Ureter (tissue), 1 donor: ENCODE measurements around the gene CD3D. TPM values are rescaled to one million over a fixed set of nuclear protein-coding genes. Genes with fewer than 3 reads are reported as not detected.

Experiments
- DNase-seq: peaks from one replicate; pipeline ENCODE4 v3.0.0-alpha.2; 2020; ENCODE audit warnings: low spot score
- total RNA-seq: library from RNA; stranded (reverse); gene quantifications from one replicate; pipeline ENCODE4 v1.2.4, GENCODE V29; 2023
- donor health status: DM: yes; HTN: yes; CAD: no.

The CD3D gene
- 10.4 TPM for total RNA-seq

DNA sequence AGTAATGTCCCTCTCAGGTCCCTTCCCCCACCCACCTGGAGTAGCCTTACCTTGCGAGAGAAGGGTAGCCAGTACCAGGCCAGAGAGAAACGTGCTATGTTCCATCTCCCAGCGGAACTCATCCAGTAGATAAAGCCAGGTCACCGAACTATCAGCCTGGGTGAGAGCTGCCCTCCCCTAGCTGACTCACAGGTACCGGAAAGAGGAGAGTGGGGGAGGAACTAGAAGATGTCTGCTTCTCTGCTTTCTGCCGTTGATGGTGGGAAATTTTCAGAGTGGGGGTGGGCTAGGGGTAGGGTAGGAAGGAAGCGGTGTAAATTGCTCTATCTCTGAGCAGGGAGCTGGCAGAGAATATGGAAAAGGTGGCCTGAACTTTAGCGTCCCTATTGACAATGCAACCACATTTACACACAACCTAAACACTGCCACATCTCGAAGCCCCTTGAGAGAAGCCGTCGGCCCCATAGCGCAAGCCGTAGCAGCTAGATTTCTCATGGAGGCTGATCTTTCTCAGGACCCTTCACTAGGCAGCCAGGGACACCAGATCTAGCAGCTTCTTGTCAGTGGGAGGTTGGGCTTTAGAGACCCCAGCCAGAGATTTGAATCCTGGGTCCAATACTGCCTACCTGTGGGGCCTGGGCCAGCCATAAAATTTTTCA lies at the start of gene CD3D:
TSS of gene CD3D (minus strand) at position 203 of the 659 bp plus-strand sequence. CDS start at position 105, 98 bp downstream.
- DNase-seq: no peak

- no peak for DNase-seq
Observed at GRCh38 chr11:118383657-118384056, 41.2 kb upstream of the CD3D start.

- no peak for DNase-seq
Observed at GRCh38 chr11:118382954-118383353, 40.4 kb upstream of the CD3D start.

GRCh38 chr11:118380571-118380970 lies 38.1 kb upstream of the CD3D start:
- no peak for DNase-seq

GRCh38 chr11:118379497-118379896 lies 37.0 kb upstream of the CD3D start:
- no peak for DNase-seq

- DNase-seq: no peak
Observed at GRCh38 chr11:118375978-118376377, 33.5 kb upstream of the CD3D start.

- DNase-seq: no peak
Observed at GRCh38 chr11:118374729-118375128, 32.2 kb upstream of the CD3D start.

GRCh38 chr11:118373871-118374270 lies 31.4 kb upstream of the CD3D start:
- no peak for DNase-seq

GRCh38 chr11:118373263-118373662 lies 30.8 kb upstream of the CD3D start:
- DNase-seq: no peak

DNA sequence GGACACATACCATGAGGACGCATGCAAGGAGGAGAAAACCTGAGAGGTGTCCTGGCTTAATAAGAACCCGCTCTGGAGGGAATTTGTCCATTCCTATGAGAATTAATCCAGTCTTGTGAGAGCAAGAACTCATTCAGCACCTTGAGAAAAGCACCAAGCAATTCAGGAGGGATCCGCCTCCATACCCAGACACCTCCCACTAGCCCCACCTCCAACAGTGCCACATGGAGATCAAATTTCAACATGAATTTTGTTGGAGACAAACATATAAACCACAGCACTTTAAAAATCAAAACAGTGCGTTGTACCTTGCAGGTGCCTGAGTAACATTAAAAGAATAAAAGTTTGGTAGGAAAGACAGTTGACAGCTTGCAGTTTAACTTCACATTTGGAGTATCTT lies 28.3 kb upstream of the CD3D start:
- DNase-seq: no peak

DNA sequence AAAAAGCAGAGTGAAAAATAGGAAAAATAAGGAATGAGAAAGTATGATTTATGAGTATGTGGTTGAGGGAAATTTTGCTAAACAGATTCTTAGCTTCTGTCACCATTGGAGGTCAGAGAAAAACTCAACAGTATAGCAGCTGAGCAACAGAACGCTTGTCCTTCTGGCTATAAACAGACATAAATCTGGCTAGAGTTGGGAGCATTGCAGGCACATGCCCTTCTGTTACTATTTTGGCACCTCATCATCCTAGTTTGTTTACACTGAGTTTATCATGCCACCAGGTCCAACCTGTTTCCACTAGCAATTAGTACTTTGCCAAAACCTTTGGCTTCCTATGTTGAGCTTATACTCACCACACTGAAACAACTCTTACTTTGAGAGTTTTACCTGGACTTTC lies 23.8 kb upstream of the CD3D start:
- no peak for DNase-seq

DNA sequence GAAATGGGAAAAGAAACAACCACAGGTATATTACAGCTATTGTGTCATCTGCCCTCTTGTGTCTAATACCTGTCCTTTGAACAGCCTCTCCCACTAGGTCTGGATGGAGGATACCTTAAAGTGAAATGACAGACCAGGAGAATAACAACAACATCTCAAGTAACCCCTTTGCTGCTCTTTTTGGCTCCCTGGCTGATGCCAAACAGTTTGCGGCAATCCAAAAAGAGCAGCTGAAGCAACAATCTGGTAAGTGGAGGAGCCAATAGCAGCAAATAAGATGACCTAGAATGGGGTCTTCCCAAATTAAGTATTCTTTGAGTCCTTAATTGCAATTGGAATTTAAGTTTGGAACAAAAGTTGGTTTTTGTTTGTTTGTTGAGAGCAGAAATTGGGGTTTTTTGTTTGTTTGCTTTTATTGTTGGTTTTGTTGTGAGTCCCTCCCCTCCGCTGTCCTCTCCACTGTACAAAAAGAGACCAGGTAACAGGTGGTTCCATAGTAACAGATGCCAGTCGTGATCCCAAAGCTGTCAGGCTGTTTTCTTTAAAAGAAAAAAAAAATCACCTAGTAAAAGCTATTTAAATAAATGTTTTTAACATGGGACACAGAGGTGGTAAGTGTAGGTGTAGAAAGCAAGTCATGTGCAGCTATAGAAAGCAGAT lies 22.6 kb upstream of the CD3D start:
- no peak for DNase-seq

DNA sequence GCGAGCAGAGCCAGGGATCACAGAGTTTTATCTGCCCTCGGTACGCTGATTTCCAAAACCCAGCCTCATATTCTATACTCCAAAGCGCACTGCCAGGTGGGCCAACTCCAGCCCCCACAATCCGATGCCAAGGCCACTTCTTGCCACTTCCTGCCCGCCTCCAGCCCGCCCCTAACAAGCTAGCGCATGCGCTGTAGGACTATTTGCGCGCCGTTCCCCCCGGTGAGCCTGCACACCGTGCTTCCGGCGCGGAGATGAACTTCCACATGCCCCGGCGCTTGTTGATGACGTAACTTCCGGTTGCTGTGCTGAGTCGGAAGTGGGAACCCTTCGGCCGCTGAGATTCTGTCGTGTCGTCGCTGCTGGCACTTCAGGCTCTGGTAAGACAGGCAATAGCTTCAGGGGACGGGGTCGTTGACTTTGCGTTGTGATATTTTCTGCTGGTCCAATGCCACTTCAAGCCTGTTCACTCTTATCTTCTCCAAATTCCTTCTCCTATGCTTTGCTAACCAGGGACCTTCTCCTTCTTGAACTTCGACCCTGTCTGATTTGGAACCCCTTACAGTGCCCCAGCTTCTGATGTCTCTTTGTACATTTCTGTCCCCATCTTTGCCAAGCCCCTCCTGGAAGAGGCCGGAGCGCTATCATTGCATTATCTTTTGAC lies 16.9 kb upstream of the CD3D start, which contains the start of gene UBE4A:
TSS of gene UBE4A (plus strand) at position 306 of the 664 bp plus-strand sequence. CDS start 5,481 bp downstream, outside the sequence.
- peak; percentile 97 for DNase-seq

GRCh38 chr11:118358071-118358470 lies 15.6 kb upstream of the CD3D start:
- no peak for DNase-seq

- DNase-seq: no peak
Observed at GRCh38 chr11:118353084-118353710, 10.7 kb upstream of the CD3D start.

GRCh38 chr11:118349475-118349874 lies 7.0 kb upstream of the CD3D start:
- DNase-seq: no peak

DNA sequence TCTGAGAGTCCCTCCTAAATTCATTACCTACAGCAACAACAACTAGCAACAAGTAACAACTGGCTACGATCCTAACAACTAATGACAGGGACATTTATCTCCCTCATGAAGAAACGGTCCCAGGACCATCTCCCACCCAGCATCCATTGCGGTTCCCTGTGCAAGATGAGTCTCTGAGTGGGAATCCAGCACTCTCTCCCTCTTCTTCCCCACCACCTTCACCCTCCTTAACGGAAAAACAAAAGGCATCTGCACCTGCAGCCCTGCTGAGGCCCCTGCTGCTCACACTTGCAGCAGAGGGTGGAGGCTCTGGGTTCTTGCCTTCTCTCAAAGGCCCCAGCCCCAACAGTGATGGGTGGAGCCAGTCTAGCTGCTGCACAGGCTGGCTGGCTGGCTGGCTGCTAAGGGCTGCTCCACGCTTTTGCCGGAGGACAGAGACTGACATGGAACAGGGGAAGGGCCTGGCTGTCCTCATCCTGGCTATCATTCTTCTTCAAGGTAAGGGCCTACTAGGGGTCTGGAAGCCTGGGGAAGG lies 1.5 kb upstream of the CD3D start, which contains the start of gene CD3G:
TSS of gene CD3G (plus strand) at position 364 of the 535 bp plus-strand sequence. CDS start at position 444, 80 bp downstream.
- DNase-seq: no peak

- DNase-seq: no peak
Observed at GRCh38 chr11:118343248-118343647, 743 bp upstream of the CD3D start.

DNA sequence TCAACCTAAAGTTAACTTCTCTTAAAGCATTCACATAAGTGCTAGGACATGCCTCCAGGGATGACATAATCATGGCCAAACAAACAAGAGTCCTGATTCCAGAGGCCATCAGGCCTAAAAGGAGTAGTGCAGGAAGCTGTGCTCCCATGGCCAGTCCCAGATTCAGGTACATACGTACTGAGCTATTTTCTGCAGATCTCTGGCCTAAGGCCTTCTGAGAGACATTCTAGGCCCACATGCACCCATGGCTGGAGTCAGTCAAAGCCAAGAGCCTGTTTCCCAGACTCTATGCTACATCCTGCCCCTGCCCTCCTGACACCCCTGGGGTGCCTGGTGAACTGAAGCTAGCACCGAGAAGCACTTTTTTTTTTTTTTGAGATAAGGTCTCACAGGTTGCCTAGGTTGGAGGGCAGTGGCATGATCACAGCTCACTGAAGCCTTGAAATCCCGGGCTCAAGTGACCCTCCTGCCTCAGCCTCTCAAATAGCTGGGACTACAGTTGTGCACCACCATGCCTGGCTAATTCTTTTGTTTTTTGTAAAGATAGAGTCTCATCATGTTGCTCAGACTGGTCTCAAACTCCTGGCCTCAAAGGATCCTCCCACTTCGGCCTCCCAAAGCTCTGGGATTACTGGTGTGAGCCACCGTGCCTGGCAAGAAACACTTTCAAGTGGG lies 553 bp downstream of the CD3D start:
- no peak for DNase-seq

- DNase-seq: no peak
Observed at GRCh38 chr11:118341261-118341660, 1.2 kb downstream of the CD3D start.

DNA sequence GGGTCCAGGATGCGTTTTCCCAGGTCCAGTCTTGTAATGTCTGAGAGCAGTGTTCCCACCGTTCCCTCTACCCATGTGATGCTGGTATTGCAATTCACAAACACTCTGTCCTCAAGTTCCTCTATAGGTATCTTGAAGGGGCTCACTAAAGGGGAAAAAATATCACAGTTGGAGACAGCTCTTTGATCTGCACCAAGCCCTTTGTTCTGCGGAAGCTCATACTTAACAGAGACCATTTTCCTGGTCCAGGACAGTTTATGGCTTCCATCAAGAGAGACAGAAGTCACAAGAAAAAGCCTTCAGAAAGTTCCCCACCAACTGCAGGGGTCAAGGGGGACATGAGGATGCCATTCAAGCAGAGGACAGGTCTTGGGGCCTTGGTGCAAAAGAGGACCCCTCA lies 2.1 kb downstream of the CD3D start:
- no peak for DNase-seq
